Measurements from ENCODE around the gene IWS1.

- TF ChIP-seq, protein P1, sequence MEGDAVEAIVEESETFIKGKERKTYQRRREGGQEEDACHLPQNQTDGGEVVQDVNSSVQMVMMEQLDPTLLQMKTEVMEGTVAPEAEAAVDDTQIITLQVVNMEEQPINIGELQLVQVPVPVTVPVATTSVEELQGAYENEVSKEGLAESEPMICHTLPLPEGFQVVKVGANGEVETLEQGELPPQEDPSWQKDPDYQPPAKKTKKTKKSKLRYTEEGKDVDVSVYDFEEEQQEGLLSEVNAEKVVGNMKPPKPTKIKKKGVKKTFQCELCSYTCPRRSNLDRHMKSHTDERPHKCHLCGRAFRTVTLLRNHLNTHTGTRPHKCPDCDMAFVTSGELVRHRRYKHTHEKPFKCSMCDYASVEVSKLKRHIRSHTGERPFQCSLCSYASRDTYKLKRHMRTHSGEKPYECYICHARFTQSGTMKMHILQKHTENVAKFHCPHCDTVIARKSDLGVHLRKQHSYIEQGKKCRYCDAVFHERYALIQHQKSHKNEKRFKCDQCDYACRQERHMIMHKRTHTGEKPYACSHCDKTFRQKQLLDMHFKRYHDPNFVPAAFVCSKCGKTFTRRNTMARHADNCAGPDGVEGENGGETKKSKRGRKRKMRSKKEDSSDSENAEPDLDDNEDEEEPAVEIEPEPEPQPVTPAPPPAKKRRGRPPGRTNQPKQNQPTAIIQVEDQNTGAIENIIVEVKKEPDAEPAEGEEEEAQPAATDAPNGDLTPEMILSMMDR (IDR thresholded peaks at IDR 0.05): no peak
- TF ChIP-seq POLR2A (IDR thresholded peaks at IDR 0.05): no peak
These were observed 86.9 kb downstream of the IWS1 start for GRCh38 chr2:127439343-127439742.
